ENCODE data around the gene PEX11G.
A peak's percentile ranks its signal among the peaks of the same experiment; 100 is the strongest.

Gene PEX11G

GRCh38 chr19:7488736-7489353 is at the start of gene PEX11G:
TSS of gene PEX11G (minus strand) at chr19:7489035. CDS start at chr19:7489010, 25 bp downstream.
- peak; percentile 88 to 91 for DNase-seq

- DNase-seq = no peak
Observed at GRCh38 chr19:7535998-7536695, 47.3 kb upstream of the PEX11G start.

- DNase-seq = peak; percentile 89 to 92
Observed at GRCh38 chr19:7535047-7535997, 46.5 kb upstream of the PEX11G start, which contains the start of gene PNPLA6. TSS of gene PNPLA6 (plus strand) at chr19:7535717. CDS start at chr19:7535789, 72 bp downstream.

- peak in 1 of 2 donors; percentile 30 for DNase-seq
Observed at GRCh38 chr19:7534531-7535046, 45.8 kb upstream of the PEX11G start.

GRCh38 chr19:7533925-7534480 is 45.2 kb upstream of the PEX11G start:
- peak; percentile 82 to 88 for DNase-seq

GRCh38 chr19:7533281-7533885 is 44.5 kb upstream of the PEX11G start:
- no peak for DNase-seq

- no peak for DNase-seq
Observed at GRCh38 chr19:7529610-7530490, 41.0 kb upstream of the PEX11G start.

GRCh38 chr19:7529246-7529600 is 40.4 kb upstream of the PEX11G start:
- no peak for DNase-seq

- no peak for DNase-seq
Observed at GRCh38 chr19:7528522-7529245, 39.8 kb upstream of the PEX11G start.

GRCh38 chr19:7528192-7528519 is 39.3 kb upstream of the PEX11G start:
- no peak for DNase-seq

GRCh38 chr19:7527516-7528191 is 38.8 kb upstream of the PEX11G start:
- no peak for DNase-seq

GRCh38 chr19:7526059-7526929 is 37.5 kb upstream of the PEX11G start:
- DNase-seq = no peak

- no peak for DNase-seq
Observed at GRCh38 chr19:7524992-7525739, 36.3 kb upstream of the PEX11G start.

GRCh38 chr19:7524523-7524922 is 35.7 kb upstream of the PEX11G start:
- DNase-seq = no peak

GRCh38 chr19:7522923-7523667 is 34.3 kb upstream of the PEX11G start:
- no peak for DNase-seq

- DNase-seq = peak; percentile 99
Observed at GRCh38 chr19:7522072-7522922, 33.5 kb upstream of the PEX11G start, which contains the start of gene MCOLN1. TSS of gene MCOLN1 (plus strand) at chr19:7522624. CDS start at chr19:7522751, 127 bp downstream.

Measured in CD4-positive, alpha-beta T cell treated with Interferon alpha-2 for 1 hour (primary cell).